HG03571 (cell line): Measurements from ENCODE around the gene GSTT4.
"Not testable (repeated sequence)": the region's sequence is repeated elsewhere in the genome, so short reads cannot be mapped to it uniquely, and the experiment has no call there.

Experiments used
- ATAC-seq: cut with Tn5 transposase; IDR thresholded peaks from one replicate; pipeline ENCODE4 v1.9.1; 2021; ENCODE audit not compliant: unreplicated experiment

GSTT4 gene

GRCh38 chr22:23989583-23990244 lies 15.5 kb downstream of the GSTT4 start:
- not testable (repeated sequence) for ATAC-seq

GRCh38 chr22:23986538-23987178 lies 18.6 kb downstream of the GSTT4 start:
- ATAC-seq = not testable (repeated sequence)

- not testable (repeated sequence) for ATAC-seq
These were observed 19.2 kb downstream of the GSTT4 start for GRCh38 chr22:23986089-23986488.

- ATAC-seq = no peak
These were observed 20.8 kb downstream of the GSTT4 start for GRCh38 chr22:23984430-23984829.

GRCh38 chr22:23980567-23980966 lies 24.7 kb downstream of the GSTT4 start:
- ATAC-seq = not testable (repeated sequence)

- ATAC-seq = not testable (repeated sequence)
These were observed 25.6 kb downstream of the GSTT4 start, which contains the start of gene GSTT2 for GRCh38 chr22:23979557-23980240. TSS of gene GSTT2 (plus strand) at chr22:23980134.

- not testable (repeated sequence) for ATAC-seq
These were observed 27.9 kb downstream of the GSTT4 start for GRCh38 chr22:23977304-23977703.

- not testable (repeated sequence) for ATAC-seq
These were observed 30.4 kb downstream of the GSTT4 start for GRCh38 chr22:23974836-23975352.

- ATAC-seq = peak; percentile 85
These were observed 30.9 kb downstream of the GSTT4 start, which contains the start of gene DDT for GRCh38 chr22:23974345-23974744. TSS of gene DDT (minus strand) at chr22:23974441. CDS start at chr22:23974414, 27 bp downstream.

GRCh38 chr22:23971927-23972326 lies 33.3 kb downstream of the GSTT4 start:
- not testable (repeated sequence) for ATAC-seq

GRCh38 chr22:23970816-23971486 lies 34.3 kb downstream of the GSTT4 start:
- no peak for ATAC-seq

- ATAC-seq = no peak
These were observed 35.0 kb downstream of the GSTT4 start for GRCh38 chr22:23970201-23970641.

GRCh38 chr22:23969071-23969470 lies 36.2 kb downstream of the GSTT4 start:
- ATAC-seq = no peak

- ATAC-seq = peak; percentile 94
These were observed 38.7 kb downstream of the GSTT4 start, which contains the start of gene DDTL for GRCh38 chr22:23966568-23966967. TSS of gene DDTL (plus strand) at chr22:23966888. CDS start at chr22:23966915, 27 bp downstream.

- ATAC-seq = not testable (repeated sequence)
These were observed 39.2 kb downstream of the GSTT4 start for GRCh38 chr22:23966094-23966493.

GRCh38 chr22:23961084-23961771 lies 44.0 kb downstream of the GSTT4 start, which contains the start of gene GSTT2B:
TSS of gene GSTT2B (minus strand) at chr22:23961195. CDS start at chr22:23961131, 64 bp downstream.
- ATAC-seq = not testable (repeated sequence)

GRCh38 chr22:23956301-23956900 lies 48.9 kb downstream of the GSTT4 start:
- ATAC-seq = not testable (repeated sequence)

- ATAC-seq = not testable (repeated sequence)
These were observed 49.4 kb downstream of the GSTT4 start for GRCh38 chr22:23955886-23956285.

GRCh38 chr22:23954991-23955305 lies 50.3 kb downstream of the GSTT4 start:
- ATAC-seq = not testable (repeated sequence)
